Activated CD8-positive, alpha-beta T cell treated with anti-CD3 and anti-CD28 coated beads for 36 hours (primary cell): ENCODE results near the gene NAT9. TPM values are rescaled to one million over a fixed set of nuclear protein-coding genes. Genes with fewer than 3 reads are reported as not detected.

Experiments used
- ATAC-seq: fragments of 200-7000 bp; cut with Tn5 transposase; one replicate; pipeline ENCODE4 v1.10.0; 2021; ENCODE audit warnings: mild to moderate bottlenecking, moderate library complexity
- CTCF ChIA-PET: fragments of 350-600 bp; sonication (Branson Sonifier 250); formaldehyde crosslinking; loops from one replicate; lab custom pipeline; 2021; ENCODE audit warnings: antibody characterized with exemption; lab: Charles Lee
- POLR2A ChIA-PET: fragments of 350-600 bp; sonication (Branson Sonifier 250); formaldehyde crosslinking; loops from one replicate; lab custom pipeline; 2021; ENCODE audit warnings: antibody characterized with exemption; lab: Charles Lee
- DNase-seq: peaks from one replicate; pipeline ENCODE4 v3.0.0-alpha.2; 2020
- H3K27ac Mint-ChIP-seq: one replicate; pipeline ENCODE4 v1.8.0; 2021; ENCODE audit warnings: mild to moderate bottlenecking, mixed read lengths
- H3K27me3 Mint-ChIP-seq: one replicate; pipeline ENCODE4 v1.8.0; 2021; ENCODE audit warnings: mixed read lengths
- H3K36me3 Mint-ChIP-seq: one replicate; pipeline ENCODE4 v1.8.0; 2021; ENCODE audit warnings: low read depth, mixed read lengths
- H3K4me1 Mint-ChIP-seq: one replicate; pipeline ENCODE4 v1.8.0; 2021; ENCODE audit warnings: low read depth, mixed read lengths
- H3K4me3 Mint-ChIP-seq: one replicate; pipeline ENCODE4 v1.8.0; 2021; ENCODE audit warnings: mild to moderate bottlenecking, moderate library complexity, mixed read lengths
- H3K9me3 Mint-ChIP-seq: one replicate; pipeline ENCODE4 v1.8.0; 2021; ENCODE audit warnings: mixed read lengths
- CTCF ChIP-seq: fragments of 200-600 bp; IDR thresholded peaks from one replicate; pipeline ENCODE4 v1.8.0; 2022; ENCODE audit warnings: antibody characterized with exemption, mild to moderate bottlenecking
- intact Hi-C: fragments of 100-400 bp; cut with micrococcal nuclease; formaldehyde crosslinking; loops from one replicate; pipeline ENCODE4 v1.10.0; 2022
- total RNA-seq, 2 experiments: library from RNA; stranded (reverse); gene quantifications; one replicate each; pipeline ENCODE4 v1.2.3, GENCODE V29; 2021

The NAT9 gene
- total RNA-seq, 2 experiments from 2014 or later = 35.5 to 42.4 TPM

- peaks cover 61% of the 10 kb centered on the region for H3K4me1 Mint-ChIP-seq
- H3K4me3 Mint-ChIP-seq = no peak overlapping the region
- H3K9me3 Mint-ChIP-seq = no peaks in the 10 kb centered on the region
- intact Hi-C loops = no loop called here
- peak overlapping the region; percentile 11 for H3K27ac Mint-ChIP-seq
- H3K27me3 Mint-ChIP-seq = no peaks in the 10 kb centered on the region
- ChIA-PET CTCF (interaction anchor here (0.8 to 6.2 kb wide), 5 partner anchors 10 to 127 kb away, joined by 3 to 51 read pairs (median 4); no protein-coding TSS in a partner anchor), POLR2A (interaction anchor here (0.7 to 2.1 kb wide), 4 partner anchors 35 to 154 kb away, joined by 3 to 8 read pairs (median 4); no protein-coding TSS in a partner anchor)
- no peak for DNase-seq
- TF ChIP-seq CTCF = no peak
- no peak for ATAC-seq
- peaks cover 23% of the 10 kb centered on the region for H3K36me3 Mint-ChIP-seq
These were observed 8.1 kb upstream of the NAT9 start for GRCh38 chr17:74784125-74784810.

DNA sequence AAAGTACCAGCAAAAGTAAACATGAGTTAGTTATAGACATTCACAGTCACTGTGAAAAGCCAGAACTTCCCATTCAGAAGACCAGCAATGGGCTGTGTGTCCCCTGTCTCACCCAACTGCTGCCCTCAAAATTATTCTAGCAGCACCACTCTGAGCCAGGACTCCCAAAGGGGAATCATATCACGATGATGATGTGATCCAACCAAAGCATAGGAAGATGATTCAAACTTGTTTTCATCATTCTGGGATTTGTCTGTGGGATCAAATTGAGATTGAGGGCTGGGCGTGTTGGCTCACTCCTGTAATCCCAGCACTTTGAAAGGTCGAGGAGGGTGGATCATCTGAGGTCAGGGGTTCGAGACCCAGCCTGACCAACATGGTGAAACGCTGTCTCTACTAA is 6.4 kb upstream of the NAT9 start:
- DNase-seq = no peak
- Mint-ChIP-seq H3K4me1 (peaks cover 70% of the 10 kb centered on the region), H3K36me3 (peaks cover 20% of the 10 kb centered on the region), H3K27ac (no peak overlapping the region), H3K9me3 (no peaks in the 10 kb centered on the region), H3K27me3 (no peaks in the 10 kb centered on the region), H3K4me3 (no peak overlapping the region)
- TF ChIP-seq CTCF = no peak
- CTCF ChIA-PET = interaction anchor here (1.2 to 6.5 kb wide), 7 partner anchors 9 to 125 kb away, joined by 3 to 76 read pairs (median 10); no protein-coding TSS in a partner anchor
- intact Hi-C loops = no loop called here
- POLR2A ChIA-PET = interaction anchor here (1.4 kb wide), 1 partner anchor 37 kb away, joined by 4 read pairs; no protein-coding TSS in a partner anchor
- ATAC-seq = no peak

- Mint-ChIP-seq H3K36me3 (peaks cover 18% of the 10 kb centered on the region), H3K4me3 (peak overlapping the region; percentile 43), H3K27ac (peak overlapping the region; percentile 94), H3K4me1 (peaks cover 66% of the 10 kb centered on the region), H3K27me3 (no peaks in the 10 kb centered on the region), H3K9me3 (no peaks in the 10 kb centered on the region)
- DNase-seq (peak; percentile 61), ATAC-seq (peak; percentile 24)
- ChIA-PET CTCF (interaction anchor here (1.4 to 6.5 kb wide), 10 partner anchors 10 to 123 kb away, joined by 5 to 76 read pairs (median 10); partner anchors contain the start of gene RAB37), POLR2A (interaction anchor here (1.0 to 3.2 kb wide), 6 partner anchors 9 to 92 kb away, joined by 3 to 21 read pairs (median 4); partner anchors contain the start of genes FDXR and NHERF1)
- TF ChIP-seq CTCF = peak; percentile 50
- intact Hi-C loops = loop anchor here (2.0 kb wide), 1 partner anchor 34 kb away; no protein-coding TSS in a partner anchor
These were observed 4.5 kb upstream of the NAT9 start for GRCh38 chr17:74780443-74781238.

DNA sequence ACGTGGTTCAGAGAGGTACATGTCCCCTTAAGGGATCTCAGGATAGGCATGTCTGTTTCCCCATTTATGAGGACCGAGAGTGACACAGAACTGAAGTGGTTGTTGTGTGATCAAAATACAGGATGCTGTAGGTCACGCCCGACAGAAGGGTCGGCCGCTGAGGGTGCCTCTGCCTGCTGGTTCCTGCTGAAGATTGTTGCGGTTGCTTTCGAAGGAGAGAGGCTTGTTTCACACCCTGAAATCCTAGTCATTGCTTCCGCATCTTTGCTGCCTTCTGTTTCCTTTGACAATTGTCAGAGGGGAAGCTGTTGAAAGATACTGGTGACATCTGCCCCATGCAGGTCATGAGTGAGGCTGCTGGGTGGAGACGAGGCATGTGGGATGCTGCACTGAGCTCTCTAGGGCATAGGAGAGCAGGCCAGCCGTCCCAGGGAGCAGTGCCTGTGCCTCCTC is 3.8 kb upstream of the NAT9 start:
- ChIA-PET POLR2A (interaction anchor here (0.6 to 3.2 kb wide), 9 partner anchors 9 to 742 kb away, joined by 3 to 21 read pairs (median 4); partner anchors contain the start of genes FDXR and NHERF1), CTCF (interaction anchor here (1.4 to 6.5 kb wide), 9 partner anchors 9 to 123 kb away, joined by 5 to 76 read pairs (median 8); partner anchors contain the start of gene RAB37)
- no peak for TF ChIP-seq CTCF
- no peaks in the 10 kb centered on the region for H3K9me3 Mint-ChIP-seq
- peak; percentile 87 for DNase-seq
- peak; percentile 69 for ATAC-seq
- intact Hi-C loops = loop anchor here (2.0 kb wide), 1 partner anchor 33 kb away; no protein-coding TSS in a partner anchor
- peaks cover 22% of the 10 kb centered on the region for H3K36me3 Mint-ChIP-seq
- H3K27me3 Mint-ChIP-seq = no peaks in the 10 kb centered on the region
- H3K27ac Mint-ChIP-seq = peak overlapping the region; percentile 94
- peak overlapping the region; percentile 43 for H3K4me3 Mint-ChIP-seq
- peaks cover 63% of the 10 kb centered on the region for H3K4me1 Mint-ChIP-seq
